Lower lobe of right lung (tissue), 2 donors: ENCODE measurements around the gene GPC6. TPM values are rescaled to one million over a fixed set of nuclear protein-coding genes. Genes with fewer than 3 reads are reported as not detected.

Experiments used
- ATAC-seq, 2 donors: fragments of 200-7000 bp; cut with Tn5 transposase; one replicate each; pipeline ENCODE4 v1.9.1; 2020 to 2022; ENCODE audit warnings: mild to moderate bottlenecking in 2 of 2, moderate library complexity in 2 of 2
- DNase-seq: peaks from one replicate; pipeline ENCODE4 v3.0.0-alpha.2; 2020
- H3K27ac ChIP-seq: fragments of 200-600 bp; one replicate; pipeline ENCODE4 v1.8.0; 2022
- H3K27me3 ChIP-seq: fragments of 200-600 bp; one replicate; pipeline ENCODE4 v1.8.0; 2022; ENCODE audit warnings: low read depth
- H3K36me3 ChIP-seq: fragments of 200-600 bp; one replicate; pipeline ENCODE4 v1.8.0; 2022; ENCODE audit warnings: mild to moderate bottlenecking
- H3K4me1 ChIP-seq: fragments of 200-600 bp; one replicate; pipeline ENCODE4 v1.8.0; 2022
- H3K4me3 ChIP-seq: fragments of 200-600 bp; one replicate; pipeline ENCODE4 v1.8.0; 2022; ENCODE audit warnings: mild to moderate bottlenecking
- H3K9me3 ChIP-seq: fragments of 200-600 bp; one replicate; pipeline ENCODE4 v1.8.0; 2022
- CTCF ChIP-seq: fragments of 200-600 bp; IDR thresholded peaks from one replicate; pipeline ENCODE4 v1.8.0; 2022; ENCODE audit warnings: antibody characterized with exemption, mild to moderate bottlenecking
- intact Hi-C: fragments of 100-400 bp; cut with DNase I; formaldehyde crosslinking; loops from one replicate; pipeline ENCODE4 v1.11.0; 2022
- total RNA-seq: library from RNA; stranded (reverse); fragmentation: NEBNext Ultra II Directional; extraction: Animal tissue kit (Norgen Biotek cat#: 25700); gene quantifications from one replicate; pipeline ENCODE4 v1.2.1, GENCODE V29; 2021
- donor health status: DM: no; HTN: yes; CAD: no; lungs with severe emphysema.

GPC6 gene
- total RNA-seq, 1 donor from 2014 or later, result 5.5 TPM

- Histone ChIP-seq H3K4me1 (no peaks in the 10 kb centered on the region), H3K36me3 (no peaks in the 10 kb centered on the region), H3K4me3 (no peak overlapping the region), H3K27ac (no peak overlapping the region), H3K9me3 (no peaks in the 10 kb centered on the region), H3K27me3 (no peaks in the 10 kb centered on the region)
- DNase-seq, result no peak
- intact Hi-C loops, result no loop called here
- no peak for TF ChIP-seq CTCF
- no peak for ATAC-seq
Measured at GRCh38 chr13:93502987-93503615, 276.5 kb downstream of the GPC6 start.

- Histone ChIP-seq H3K4me3 (no peak overlapping the region), H3K4me1 (no peaks in the 10 kb centered on the region), H3K36me3 (no peaks in the 10 kb centered on the region), H3K27me3 (no peaks in the 10 kb centered on the region), H3K9me3 (no peaks in the 10 kb centered on the region), H3K27ac (no peak overlapping the region)
- TF ChIP-seq CTCF, result no peak
- no peak for ATAC-seq
- intact Hi-C loops, result no loop called here
- DNase-seq, result no peak
Measured at GRCh38 chr13:93505104-93505952, 278.7 kb downstream of the GPC6 start.

GRCh38 chr13:93511011-93511410 lies 284.4 kb downstream of the GPC6 start:
- intact Hi-C loops, result no loop called here
- no peaks in the 10 kb centered on the region for H3K27me3 ChIP-seq
- H3K4me1 ChIP-seq, result no peaks in the 10 kb centered on the region
- DNase-seq (no peak), ATAC-seq (no peak)
- H3K4me3 ChIP-seq, result no peak overlapping the region
- H3K36me3 ChIP-seq, result no peaks in the 10 kb centered on the region
- no peak overlapping the region for H3K27ac ChIP-seq
- no peak for TF ChIP-seq CTCF
- H3K9me3 ChIP-seq, result no peaks in the 10 kb centered on the region

- no peaks in the 10 kb centered on the region for H3K36me3 ChIP-seq
- intact Hi-C loops, result no loop called here
- H3K27ac ChIP-seq, result no peak overlapping the region
- H3K4me3 ChIP-seq, result no peak overlapping the region
- TF ChIP-seq CTCF, result no peak
- ATAC-seq (no peak), DNase-seq (no peak)
- no peaks in the 10 kb centered on the region for H3K27me3 ChIP-seq
- no peaks in the 10 kb centered on the region for H3K4me1 ChIP-seq
- no peaks in the 10 kb centered on the region for H3K9me3 ChIP-seq
Measured at GRCh38 chr13:93515267-93515666, 288.7 kb downstream of the GPC6 start.

GRCh38 chr13:93517658-93518057 lies 291.1 kb downstream of the GPC6 start:
- ATAC-seq (no peak), DNase-seq (no peak)
- intact Hi-C loops, result no loop called here
- Histone ChIP-seq H3K4me3 (no peak overlapping the region), H3K27me3 (no peaks in the 10 kb centered on the region), H3K36me3 (no peaks in the 10 kb centered on the region), H3K9me3 (no peaks in the 10 kb centered on the region), H3K4me1 (no peaks in the 10 kb centered on the region), H3K27ac (no peak overlapping the region)
- no peak for TF ChIP-seq CTCF
